ENCODE measurements around the gene MCF2L2.
"Not testable (repeated sequence)": the region's sequence is repeated elsewhere in the genome, so short reads cannot be mapped to it uniquely, and the experiment has no call there.

Gene MCF2L2

GRCh38 chr3:183468424-183468823 lies 40.0 kb upstream of the MCF2L2 start:
- Histone ChIP-seq H3K4me3 (ENCODE audit: low read depth, low read length) (no peak overlapping the region), H3K27ac (no peak overlapping the region), H3K27me3 (replicated peaks) (no peaks in the 10 kb centered on the region), H3K36me3 (replicated peaks) (no peaks in the 10 kb centered on the region)
- DNase-seq: no peak
- in situ Hi-C loops (cut with HindIII; ENCODE audit: low pct_ligation_motif_present, low sequenced_read_pairs): no loop called here
- TF ChIP-seq CTCF (IDR thresholded peaks at IDR 0.05; ENCODE audit: low read depth, low read length, missing control alignments): no peak

GRCh38 chr3:183466575-183466974 lies 38.2 kb upstream of the MCF2L2 start:
- H3K36me3 ChIP-seq (replicated peaks): no peaks in the 10 kb centered on the region
- no peak overlapping the region for H3K27ac ChIP-seq
- in situ Hi-C loops (cut with HindIII; ENCODE audit: low pct_ligation_motif_present, low sequenced_read_pairs): no loop called here
- no peak for DNase-seq
- H3K27me3 ChIP-seq (replicated peaks): no peaks in the 10 kb centered on the region
- no peak for TF ChIP-seq CTCF (IDR thresholded peaks at IDR 0.05; ENCODE audit: low read depth, low read length, missing control alignments)
- no peak overlapping the region for H3K4me3 ChIP-seq (ENCODE audit: low read depth, low read length)

GRCh38 chr3:183465710-183466109 lies 37.3 kb upstream of the MCF2L2 start:
- H3K27ac ChIP-seq; DNase-seq; H3K4me3 ChIP-seq (ENCODE audit: low read depth, low read length); H3K27me3 ChIP-seq (replicated peaks); in situ Hi-C loops (cut with HindIII; ENCODE audit: low pct_ligation_motif_present, low sequenced_read_pairs); H3K36me3 ChIP-seq (replicated peaks): not testable (repeated sequence)

GRCh38 chr3:183464480-183464879 lies 36.1 kb upstream of the MCF2L2 start:
- TF ChIP-seq CTCF (IDR thresholded peaks at IDR 0.05; ENCODE audit: low read depth, low read length, missing control alignments): no peak
- no peak overlapping the region for H3K4me3 ChIP-seq (ENCODE audit: low read depth, low read length)
- H3K27me3 ChIP-seq (replicated peaks): no peaks in the 10 kb centered on the region
- H3K27ac ChIP-seq: no peak overlapping the region
- in situ Hi-C loops (cut with HindIII; ENCODE audit: low pct_ligation_motif_present, low sequenced_read_pairs): no loop called here
- no peak for DNase-seq
- H3K36me3 ChIP-seq (replicated peaks): no peaks in the 10 kb centered on the region

GRCh38 chr3:183460081-183461055 lies 31.9 kb upstream of the MCF2L2 start:
- TF ChIP-seq CTCF (IDR thresholded peaks at IDR 0.05; ENCODE audit: low read depth, low read length, missing control alignments): no peak
- no peak for DNase-seq
- H3K36me3 ChIP-seq (replicated peaks): no peaks in the 10 kb centered on the region
- no peak overlapping the region for H3K4me3 ChIP-seq (ENCODE audit: low read depth, low read length)
- no peaks in the 10 kb centered on the region for H3K27me3 ChIP-seq (replicated peaks)
- in situ Hi-C loops (cut with HindIII; ENCODE audit: low pct_ligation_motif_present, low sequenced_read_pairs): no loop called here
- H3K27ac ChIP-seq: no peak overlapping the region

- peak overlapping the region; percentile 47 for H3K27ac ChIP-seq
- no peaks in the 10 kb centered on the region for H3K36me3 ChIP-seq (replicated peaks)
- in situ Hi-C loops (cut with HindIII; ENCODE audit: low pct_ligation_motif_present, low sequenced_read_pairs): no loop called here
Observed at GRCh38 chr3:183455089-183455488, 26.7 kb upstream of the MCF2L2 start.

More at GRCh38 chr3:183455089-183455488, 26.7 kb upstream of the MCF2L2 start:
- no peak overlapping the region for H3K4me3 ChIP-seq (ENCODE audit: low read depth, low read length)
- H3K27me3 ChIP-seq (replicated peaks): no peaks in the 10 kb centered on the region
- peak; percentile 76 for DNase-seq
- TF ChIP-seq CTCF (IDR thresholded peaks at IDR 0.05; ENCODE audit: low read depth, low read length, missing control alignments): no peak
